Measurements from ENCODE around the gene URGCP. TPM values are rescaled to one million over a fixed set of nuclear protein-coding genes. Genes with fewer than 3 reads are reported as not detected.
A peak's percentile ranks its signal among the peaks of the same experiment; 100 is the strongest.

URGCP gene
- total RNA-seq, 1 donor from 2014 or later: 13.0 TPM

DNA sequence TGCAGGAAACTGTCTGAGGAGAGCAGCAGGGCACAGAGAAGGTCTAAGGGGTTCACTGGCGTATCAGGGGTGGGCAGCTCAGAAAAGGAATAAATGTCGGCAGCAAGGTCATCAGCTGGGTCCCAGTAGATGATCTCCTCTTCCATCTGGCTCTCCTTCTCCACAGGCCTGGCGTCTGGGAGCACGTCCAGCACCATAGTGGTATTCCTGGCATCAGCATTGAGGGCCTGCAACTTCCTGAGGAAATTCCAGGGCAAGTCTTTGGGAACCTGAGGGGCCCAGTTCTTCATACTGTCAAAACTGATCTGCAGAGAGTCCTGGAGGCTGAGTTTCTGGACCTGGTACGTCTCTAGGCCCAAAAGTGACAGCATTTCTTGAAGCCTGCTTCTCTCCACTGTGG lies 27.5 kb downstream of the URGCP start:
- H3K27ac Mint-ChIP-seq (ENCODE audit: unreplicated experiment): no peak overlapping the region
- no peaks in the 10 kb centered on the region for H3K9me3 Mint-ChIP-seq (ENCODE audit: unreplicated experiment)
- peaks cover 11% of the 10 kb centered on the region for H3K27me3 Mint-ChIP-seq (ENCODE audit: unreplicated experiment)
- peaks cover 17% of the 10 kb centered on the region for H3K4me1 Mint-ChIP-seq (ENCODE audit: unreplicated experiment)
- peaks cover 22% of the 10 kb centered on the region for H3K36me3 Mint-ChIP-seq (ENCODE audit: low read depth, unreplicated experiment)
- H3K4me3 Mint-ChIP-seq (ENCODE audit: unreplicated experiment): no peak overlapping the region
- DNase-seq (ENCODE audit: low spot score): no peak
- TF ChIP-seq, protein P1, sequence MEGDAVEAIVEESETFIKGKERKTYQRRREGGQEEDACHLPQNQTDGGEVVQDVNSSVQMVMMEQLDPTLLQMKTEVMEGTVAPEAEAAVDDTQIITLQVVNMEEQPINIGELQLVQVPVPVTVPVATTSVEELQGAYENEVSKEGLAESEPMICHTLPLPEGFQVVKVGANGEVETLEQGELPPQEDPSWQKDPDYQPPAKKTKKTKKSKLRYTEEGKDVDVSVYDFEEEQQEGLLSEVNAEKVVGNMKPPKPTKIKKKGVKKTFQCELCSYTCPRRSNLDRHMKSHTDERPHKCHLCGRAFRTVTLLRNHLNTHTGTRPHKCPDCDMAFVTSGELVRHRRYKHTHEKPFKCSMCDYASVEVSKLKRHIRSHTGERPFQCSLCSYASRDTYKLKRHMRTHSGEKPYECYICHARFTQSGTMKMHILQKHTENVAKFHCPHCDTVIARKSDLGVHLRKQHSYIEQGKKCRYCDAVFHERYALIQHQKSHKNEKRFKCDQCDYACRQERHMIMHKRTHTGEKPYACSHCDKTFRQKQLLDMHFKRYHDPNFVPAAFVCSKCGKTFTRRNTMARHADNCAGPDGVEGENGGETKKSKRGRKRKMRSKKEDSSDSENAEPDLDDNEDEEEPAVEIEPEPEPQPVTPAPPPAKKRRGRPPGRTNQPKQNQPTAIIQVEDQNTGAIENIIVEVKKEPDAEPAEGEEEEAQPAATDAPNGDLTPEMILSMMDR (IDR thresholded peaks at IDR 0.05; ENCODE audit: unreplicated experiment): no peak

DNA sequence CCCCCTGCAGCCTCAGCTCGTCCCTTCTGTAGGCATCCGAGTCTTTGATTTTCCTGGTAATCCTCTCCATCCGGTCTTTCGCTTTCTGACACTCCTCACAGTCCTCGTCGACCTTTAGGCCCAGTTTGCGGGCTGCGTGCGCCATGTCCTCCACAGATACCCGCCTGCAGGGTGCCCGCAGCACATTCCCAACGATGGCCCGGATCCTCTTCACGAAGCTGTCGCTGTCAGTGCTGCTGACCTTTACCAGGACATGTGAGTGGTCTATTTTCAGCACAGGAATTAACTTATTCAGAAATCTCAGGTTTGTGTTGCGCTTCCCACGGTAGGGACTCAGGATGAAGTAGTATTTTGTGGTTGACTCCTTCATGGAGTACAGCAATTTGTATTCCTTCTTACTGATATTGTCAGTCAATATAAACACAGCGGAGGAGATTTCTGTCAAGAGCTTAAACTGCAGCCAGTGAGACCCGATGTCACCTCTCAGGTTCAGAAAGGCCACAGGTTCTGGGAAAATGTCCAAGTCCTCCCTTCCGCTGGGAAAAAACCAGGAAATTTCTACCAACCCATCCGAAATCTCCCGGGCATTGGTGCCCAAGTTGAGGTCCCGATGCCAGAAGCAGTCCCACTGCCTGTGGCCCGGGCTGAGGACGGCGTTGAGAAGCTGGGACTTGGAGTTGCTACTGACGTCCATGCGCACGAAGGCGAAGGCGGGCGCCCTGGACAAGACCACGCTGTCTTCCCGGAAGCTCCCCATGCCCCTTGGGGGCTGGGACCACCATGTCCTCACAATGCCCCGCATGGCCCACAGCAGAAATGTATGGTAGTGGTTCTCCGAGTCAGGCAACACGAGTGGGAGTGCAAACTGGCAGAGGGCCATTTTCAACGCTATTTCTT lies 28.2 kb downstream of the URGCP start:
- Mint-ChIP-seq H3K36me3 (ENCODE audit: low read depth, unreplicated experiment) (peaks cover 18% of the 10 kb centered on the region), H3K4me1 (ENCODE audit: unreplicated experiment) (peaks cover 17% of the 10 kb centered on the region), H3K27me3 (ENCODE audit: unreplicated experiment) (peaks cover 11% of the 10 kb centered on the region), H3K4me3 (ENCODE audit: unreplicated experiment) (peak overlapping the region; percentile 79), H3K27ac (ENCODE audit: unreplicated experiment) (no peak overlapping the region), H3K9me3 (ENCODE audit: unreplicated experiment) (no peaks in the 10 kb centered on the region)
- DNase-seq (ENCODE audit: low spot score): no peak
- TF ChIP-seq, protein P1 (IDR thresholded peaks at IDR 0.05; ENCODE audit: unreplicated experiment): no peak

DNA sequence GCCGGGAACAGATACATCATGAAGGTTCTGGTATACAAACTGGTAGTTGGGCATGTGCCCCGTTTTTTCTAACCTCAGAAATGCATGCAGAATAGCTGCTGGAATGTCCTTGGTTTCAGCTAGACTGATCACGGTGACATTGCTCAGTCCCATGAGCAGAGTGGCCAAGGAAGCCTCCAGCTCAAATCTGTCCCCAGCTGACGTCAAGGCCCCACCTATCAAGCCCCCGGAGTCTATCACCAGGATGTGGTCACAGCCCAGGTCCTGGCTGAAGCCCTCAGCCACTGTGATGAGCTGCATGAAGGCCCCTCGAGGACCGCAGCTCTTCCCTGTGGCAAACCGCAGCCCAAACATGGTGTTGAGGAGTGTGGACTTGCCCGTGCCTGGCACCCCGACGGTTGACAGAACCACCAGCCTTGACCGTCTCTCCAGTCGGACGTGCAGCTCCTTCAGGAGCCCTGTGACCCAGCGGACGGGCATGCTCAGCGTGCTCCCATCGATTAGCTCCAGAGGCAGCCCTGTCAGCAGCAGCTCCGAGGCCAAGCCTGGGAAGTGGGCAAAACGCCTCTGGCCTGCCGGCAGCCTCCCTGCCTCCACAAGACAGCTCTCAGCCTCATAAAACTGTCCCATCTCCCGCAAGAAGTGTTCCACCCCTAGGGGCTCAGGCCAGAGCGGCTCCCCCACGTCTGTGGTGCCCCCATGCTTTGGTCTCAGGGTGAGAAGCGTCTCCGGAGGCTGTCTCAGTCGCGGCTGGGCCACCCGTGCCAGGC lies 29.2 kb downstream of the URGCP start:
- peaks cover 18% of the 10 kb centered on the region for H3K36me3 Mint-ChIP-seq (ENCODE audit: low read depth, unreplicated experiment)

DNA sequence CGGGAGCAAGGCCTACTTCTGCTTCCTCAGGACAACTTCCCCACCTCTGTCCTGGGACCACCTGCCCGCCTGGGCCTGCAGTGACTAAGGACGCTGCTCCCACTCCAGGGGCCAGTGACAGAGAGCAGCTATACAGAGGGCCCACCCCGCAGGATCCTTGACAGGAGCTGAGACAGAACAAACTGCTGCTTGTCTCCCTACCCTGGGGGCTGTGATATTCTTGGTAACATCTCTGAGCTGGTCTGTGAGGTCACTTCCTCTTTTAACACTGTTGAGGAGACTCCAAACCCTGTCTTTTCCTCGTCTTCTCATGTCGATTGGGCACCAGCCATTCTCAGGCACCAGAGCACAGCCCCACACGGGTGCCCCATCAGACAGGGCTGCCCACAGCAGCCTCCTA lies 30.2 kb downstream of the URGCP start:
- H3K36me3 Mint-ChIP-seq (ENCODE audit: low read depth, unreplicated experiment): peaks cover 13% of the 10 kb centered on the region
- no peak for DNase-seq (ENCODE audit: low spot score)
- TF ChIP-seq, protein P1 (IDR thresholded peaks at IDR 0.05; ENCODE audit: unreplicated experiment): no peak
- H3K9me3 Mint-ChIP-seq (ENCODE audit: unreplicated experiment): no peaks in the 10 kb centered on the region
- peaks cover 11% of the 10 kb centered on the region for H3K27me3 Mint-ChIP-seq (ENCODE audit: unreplicated experiment)
- H3K4me3 Mint-ChIP-seq (ENCODE audit: unreplicated experiment): no peak overlapping the region
- H3K27ac Mint-ChIP-seq (ENCODE audit: unreplicated experiment): no peak overlapping the region
- H3K4me1 Mint-ChIP-seq (ENCODE audit: unreplicated experiment): peaks cover 17% of the 10 kb centered on the region

More for the DNA sequence above, 29.2 kb downstream of the URGCP start:
- Mint-ChIP-seq H3K27me3 (ENCODE audit: unreplicated experiment) (peaks cover 11% of the 10 kb centered on the region), H3K27ac (ENCODE audit: unreplicated experiment) (no peak overlapping the region), H3K4me1 (ENCODE audit: unreplicated experiment) (peaks cover 17% of the 10 kb centered on the region), H3K9me3 (ENCODE audit: unreplicated experiment) (no peaks in the 10 kb centered on the region), H3K4me3 (ENCODE audit: unreplicated experiment) (peak overlapping the region; percentile 47)
- TF ChIP-seq, protein P1 (IDR thresholded peaks at IDR 0.05; ENCODE audit: unreplicated experiment): no peak
- no peak for DNase-seq (ENCODE audit: low spot score)
